ENCODE data around the gene KCNT2.

The KCNT2 gene

GRCh38 chr1:196450143-196451095 lies 157.8 kb downstream of the KCNT2 start:
- DNase-seq, result no peak

DNA sequence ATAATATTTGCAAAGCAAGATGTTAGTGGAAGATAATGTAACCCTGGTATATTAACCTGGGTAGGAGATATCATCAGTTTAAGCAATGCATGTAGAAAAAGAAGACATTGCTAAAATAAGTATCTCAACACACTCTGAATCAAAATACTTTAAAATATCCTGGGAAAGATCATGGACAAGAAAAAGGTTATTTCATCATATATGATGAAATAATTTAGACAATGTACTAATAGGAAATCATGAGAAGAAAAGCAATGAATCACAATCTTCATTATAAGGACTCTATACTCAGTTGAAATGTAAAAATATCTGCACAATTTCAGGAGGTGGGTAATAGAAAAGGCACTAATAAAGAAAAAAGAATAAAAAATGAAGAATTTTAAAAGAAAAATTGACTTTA lies 158.8 kb downstream of the KCNT2 start:
- no peak for DNase-seq

DNA sequence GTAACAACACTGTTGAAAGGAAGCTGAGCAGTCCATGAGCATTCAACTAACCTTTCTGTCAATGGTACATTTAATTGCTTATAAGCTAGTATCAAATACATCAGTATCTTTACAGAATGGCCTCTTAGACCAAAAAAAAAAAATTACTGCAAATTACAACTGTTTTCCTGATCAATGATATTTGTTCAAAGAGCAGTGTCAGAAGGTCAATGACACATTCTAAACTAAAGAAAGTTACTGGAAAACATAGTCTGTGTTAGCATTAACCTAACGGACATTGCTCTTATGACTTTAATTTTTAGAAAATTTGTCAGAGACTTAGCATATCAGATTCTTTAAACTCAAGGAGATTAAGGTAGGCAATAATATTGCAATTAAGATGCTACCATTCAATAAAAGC lies 162.5 kb downstream of the KCNT2 start:
- no peak for DNase-seq

DNA sequence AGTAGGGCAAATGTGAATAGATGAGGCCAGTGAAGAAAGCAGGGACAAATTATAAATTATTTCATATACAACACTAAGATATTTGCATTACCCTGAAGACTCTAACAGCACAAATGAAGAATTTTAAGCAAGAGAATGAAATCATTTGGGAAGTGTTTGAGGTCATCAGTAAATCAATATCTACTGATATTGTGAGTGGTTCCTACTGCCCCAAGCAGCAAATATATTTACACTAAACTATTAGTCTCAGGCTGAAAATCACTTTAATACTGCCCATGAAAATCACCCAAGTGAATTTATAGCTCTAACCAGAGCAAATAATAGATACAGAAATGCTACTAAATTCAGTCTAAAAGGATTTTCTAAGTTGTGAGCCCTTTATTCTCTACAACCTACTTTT lies 163.6 kb downstream of the KCNT2 start:
- DNase-seq, result no peak

DNA sequence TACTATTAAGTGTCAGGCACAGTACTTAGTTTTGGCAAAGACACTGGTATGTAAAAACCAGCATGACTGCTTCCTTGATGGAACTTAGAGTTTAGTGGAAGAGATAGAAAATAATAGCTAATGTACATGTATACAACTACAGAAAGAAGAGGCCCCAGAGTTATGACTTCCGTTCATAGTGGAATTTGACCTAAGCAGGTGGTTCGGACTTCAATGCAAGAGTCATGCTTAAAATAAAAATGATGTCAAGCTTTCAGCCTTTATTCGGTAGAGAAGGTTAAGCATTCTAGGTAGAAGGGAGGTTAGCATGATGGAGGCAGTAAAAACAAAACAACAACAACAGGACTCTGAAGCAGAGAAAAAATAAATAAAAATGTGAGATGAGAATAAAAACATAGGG lies 165.9 kb downstream of the KCNT2 start:
- no peak for DNase-seq

DNA sequence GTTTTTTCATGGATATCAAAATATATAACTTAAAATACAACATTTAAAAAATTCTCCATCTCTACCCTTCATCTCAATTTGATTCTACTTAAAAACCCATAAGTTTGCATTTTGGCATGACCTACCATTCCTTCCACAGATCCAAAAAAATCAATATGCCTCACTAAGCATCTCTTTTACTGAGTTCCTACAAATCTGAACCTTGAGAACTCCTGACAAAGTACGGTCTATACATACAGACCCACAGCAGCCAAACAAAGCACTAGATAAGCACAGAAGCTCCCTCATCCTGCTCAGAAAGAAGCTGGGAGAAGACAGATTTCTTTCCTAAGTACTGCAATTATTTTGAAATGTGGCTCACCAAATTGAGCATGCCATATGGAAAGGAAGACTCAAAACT lies 167.5 kb downstream of the KCNT2 start:
- no peak for DNase-seq

- no peak for DNase-seq
Observed at GRCh38 chr1:196438329-196438728, 169.9 kb downstream of the KCNT2 start.

- DNase-seq, result no peak
Observed at GRCh38 chr1:196437671-196438070, 170.6 kb downstream of the KCNT2 start.

DNA sequence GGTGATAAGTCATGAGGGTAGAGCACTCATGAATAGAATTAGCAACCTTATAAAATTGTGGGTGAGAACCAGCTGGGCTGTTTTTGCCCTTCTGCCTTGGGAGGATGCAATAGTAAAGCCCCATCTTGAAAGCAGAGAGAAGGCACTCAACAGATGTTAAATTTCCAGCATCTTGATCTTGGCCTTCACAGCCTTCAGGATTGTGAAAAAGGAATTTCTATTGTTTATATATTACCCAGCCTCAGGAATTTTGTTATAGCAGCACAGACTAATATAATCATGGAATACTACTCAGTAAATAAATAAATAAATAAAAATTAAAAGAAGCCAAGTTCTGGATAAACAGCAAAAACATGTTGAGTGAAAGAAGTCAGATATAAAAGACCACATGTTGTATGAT lies 175.2 kb downstream of the KCNT2 start:
- no peak for DNase-seq

GRCh38 chr1:196427976-196428734 lies 180.1 kb downstream of the KCNT2 start:
- no peak for DNase-seq

GRCh38 chr1:196425513-196425912 lies 182.7 kb downstream of the KCNT2 start:
- DNase-seq, result no peak

GRCh38 chr1:196423612-196424011 lies 184.6 kb downstream of the KCNT2 start:
- DNase-seq, result no peak

GRCh38 chr1:196418772-196419171 lies 189.5 kb downstream of the KCNT2 start:
- DNase-seq, result no peak

DNA sequence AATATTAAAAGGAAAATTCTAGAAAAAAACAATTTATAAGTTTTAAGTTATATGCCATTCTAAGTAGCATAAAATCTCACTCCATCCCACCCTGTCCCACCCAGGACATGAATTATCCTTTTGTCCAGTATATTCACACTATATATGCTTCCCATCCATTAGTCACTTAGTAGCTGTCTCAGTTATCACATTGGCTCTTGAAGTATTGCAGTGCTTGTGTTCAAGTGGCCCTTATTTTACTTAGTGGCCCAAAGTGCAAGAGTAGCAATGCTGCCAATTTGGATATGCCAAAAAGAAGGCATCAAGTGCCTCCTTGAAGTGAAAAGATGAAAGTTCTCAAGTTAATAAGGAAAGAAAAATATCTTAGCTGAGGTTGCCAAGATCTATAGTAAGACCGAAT lies 192.3 kb downstream of the KCNT2 start:
- DNase-seq, result no peak

- no peak for DNase-seq
Observed at GRCh38 chr1:196412326-196412725, 195.9 kb downstream of the KCNT2 start.

DNA sequence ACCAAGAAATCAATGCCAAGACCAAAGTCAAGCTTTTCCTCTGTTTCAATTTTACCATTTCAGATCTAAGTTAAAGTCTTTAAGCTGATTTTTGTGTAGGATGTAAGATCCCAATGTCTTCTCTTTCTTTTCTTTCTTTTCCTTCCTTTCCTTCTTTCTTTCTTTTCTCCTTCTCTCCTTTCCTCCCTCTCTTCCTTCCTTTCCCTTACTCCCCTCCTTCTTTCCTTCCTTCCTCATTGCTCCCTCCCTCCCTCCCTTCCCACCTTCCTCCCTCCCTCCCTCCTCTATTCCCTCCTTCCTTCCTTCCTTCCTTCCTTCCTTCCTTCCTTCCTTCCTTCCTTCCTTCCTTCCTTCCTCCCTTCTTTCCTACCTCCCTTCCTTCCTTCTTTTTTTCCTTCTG lies 197.5 kb downstream of the KCNT2 start:
- DNase-seq, result no peak

DNA sequence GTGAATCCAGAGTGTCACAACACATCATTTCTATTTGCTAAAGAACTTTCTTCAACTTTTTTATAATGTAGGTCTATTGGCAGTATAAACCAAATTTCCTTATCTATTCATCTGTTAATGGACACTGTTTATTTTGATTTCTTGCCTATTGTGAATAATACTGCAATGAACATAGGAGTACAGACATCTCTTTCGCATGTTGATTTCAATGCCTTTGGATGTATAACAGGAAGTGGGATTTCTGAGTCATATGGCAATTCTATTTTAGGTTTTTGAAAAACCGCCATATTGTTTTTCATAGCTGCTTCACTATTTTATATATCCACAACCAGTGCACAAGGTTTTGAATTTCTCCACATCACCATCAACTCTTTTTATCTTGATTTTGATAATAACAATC lies 198.7 kb downstream of the KCNT2 start:
- DNase-seq, result no peak

DNA sequence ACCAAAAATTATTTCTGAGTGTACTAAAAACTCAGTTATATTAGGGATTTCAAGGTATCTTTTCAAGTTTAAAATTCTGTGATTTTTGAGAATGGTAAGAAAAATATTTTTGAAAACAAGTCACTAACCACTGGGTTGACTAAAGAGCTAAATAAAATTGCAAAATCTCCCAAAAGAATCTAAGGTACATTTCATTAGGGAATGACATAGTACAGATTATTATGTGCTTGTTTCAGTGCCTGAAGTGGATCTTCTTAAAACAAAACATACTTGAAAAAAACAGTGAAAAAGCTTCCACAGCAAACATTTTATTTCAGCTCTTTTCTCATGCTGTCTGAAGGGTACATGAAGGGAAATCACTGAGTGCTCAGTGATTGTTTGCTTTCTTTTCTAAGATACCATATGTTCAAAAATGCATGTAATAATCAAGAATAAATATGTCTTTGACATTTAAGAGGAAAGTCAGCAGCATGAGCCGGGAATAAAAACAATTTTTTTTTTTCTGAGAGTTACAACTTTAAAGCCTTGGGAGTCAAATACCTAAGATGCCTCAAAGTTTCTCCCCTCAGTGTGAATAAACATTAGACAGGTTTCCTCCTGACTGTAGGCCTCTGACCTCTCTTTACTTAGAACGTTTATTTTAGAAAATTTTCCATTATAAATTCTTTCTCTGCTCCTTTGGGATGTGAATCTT lies 200.7 kb downstream of the KCNT2 start:
- DNase-seq, result no peak

DNA sequence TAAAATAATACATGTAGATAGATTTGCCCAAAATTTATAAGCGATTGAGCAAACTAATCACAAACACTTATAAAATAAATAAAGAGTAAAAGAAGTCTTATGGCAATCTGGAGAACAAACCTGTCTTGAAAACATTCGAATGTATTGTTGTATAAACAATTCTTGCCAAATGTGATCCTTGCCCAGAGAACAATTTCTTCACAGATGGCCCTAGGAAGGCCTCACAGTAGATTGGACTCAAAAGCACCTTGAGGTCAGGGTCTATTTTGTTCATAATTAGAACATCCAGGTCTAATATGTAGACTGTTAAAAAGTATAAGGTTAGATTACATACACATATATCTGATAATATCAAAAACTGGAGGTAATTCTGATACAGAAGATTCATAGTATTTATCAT lies 202.4 kb downstream of the KCNT2 start:
- no peak for DNase-seq

- DNase-seq, result no peak
Observed at GRCh38 chr1:196403803-196404690, 204.2 kb downstream of the KCNT2 start.

DNA sequence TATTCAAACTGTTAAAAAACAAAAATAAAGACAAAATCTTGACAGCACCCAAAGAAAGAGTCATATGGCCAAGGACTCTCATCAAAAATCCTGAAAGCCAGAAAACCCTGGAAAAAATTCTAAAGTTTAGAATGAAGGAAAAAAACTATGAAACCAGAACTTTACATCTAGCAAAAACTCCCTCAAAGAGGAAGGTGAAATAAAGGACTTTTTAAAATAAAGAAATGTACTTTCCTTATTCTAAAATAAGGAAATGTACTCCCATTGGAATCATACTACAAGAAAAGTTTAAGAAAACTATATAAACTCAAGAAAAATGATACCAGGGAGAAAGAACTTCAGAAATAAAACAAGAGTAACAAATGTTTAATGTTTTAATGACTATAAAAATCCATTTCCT lies 206.3 kb downstream of the KCNT2 start:
- no peak for DNase-seq
